Neural progenitor cell (in vitro differentiated cells): ENCODE results near the gene MEIOC. TPM values are rescaled to one million over a fixed set of nuclear protein-coding genes. Genes with fewer than 3 reads are reported as not detected.
"Not testable (repeated sequence)": the region's sequence is repeated elsewhere in the genome, so short reads cannot be mapped to it uniquely, and the experiment has no call there.

ENCODE experiments used
- DNase-seq: peaks from one replicate; pipeline ENCODE4 v3.0.0-alpha.2; 2016; ENCODE audit warnings: low spot score
- H2AFZ ChIP-seq: fragments of 200-600 bp; sonication (generic); replicated peaks from 2 replicates; pipeline ENCODE4 v1.6.1; 2016; ENCODE audit warnings: antibody characterized with exemption
- H3F3A ChIP-seq: fragments of 200-600 bp; sonication (generic); 2 replicates; pipeline ENCODE4 v1.6.1; 2016; ENCODE audit warnings: antibody characterized with exemption, low read depth
- H3K27ac ChIP-seq: fragments of 200-600 bp; sonication (generic); 2 replicates; pipeline ENCODE4 v1.5.1; 2016; ENCODE audit warnings: mild to moderate bottlenecking
- H3K27me3 ChIP-seq: fragments of 200-600 bp; sonication (generic); 2 replicates; pipeline ENCODE4 v1.6.1; 2016; ENCODE audit warnings: mild to moderate bottlenecking, moderate library complexity
- H3K36me3 ChIP-seq: fragments of 200-600 bp; sonication (generic); 2 replicates; pipeline ENCODE4 v1.5.1; 2016
- H3K4me1 ChIP-seq: fragments of 200-600 bp; sonication (generic); 2 replicates; pipeline ENCODE4 v1.6.1; 2016; ENCODE audit warnings: mixed run types
- H3K4me2 ChIP-seq: fragments of 200-600 bp; sonication (generic); 2 replicates; pipeline ENCODE4 v1.6.1; 2016
- H3K4me3 ChIP-seq: fragments of 200-600 bp; sonication (generic); 2 replicates; pipeline ENCODE4 v1.5.1; 2016
- H3K79me2 ChIP-seq: fragments of 200-600 bp; sonication (generic); 2 replicates; pipeline ENCODE4 v1.6.1; 2016; ENCODE audit warnings: low read depth
- H3K9ac ChIP-seq: fragments of 200-600 bp; sonication (generic); 2 replicates; pipeline ENCODE4 v1.6.1; 2016
- H3K9me3 ChIP-seq: fragments of 200-600 bp; sonication (generic); 2 replicates; pipeline ENCODE4 v1.5.1; 2016; ENCODE audit warnings: low read depth
- H4K20me1 ChIP-seq: fragments of 200-600 bp; sonication (generic); 2 replicates; pipeline ENCODE4 v1.6.1; 2016; ENCODE audit warnings: low read depth
- H3K27ac Mint-ChIP-seq: 3 replicates; pipeline ENCODE4 v1.8.0; 2021; ENCODE audit warnings: mixed read lengths
- H3K27me3 Mint-ChIP-seq: 2 replicates; pipeline ENCODE4 v1.8.0; 2022; ENCODE audit warnings: low read depth, mild to moderate bottlenecking, inconsistent platforms, moderate library complexity, mixed read lengths; ENCODE audit not compliant: insufficient read depth
- H3K36me3 Mint-ChIP-seq: 3 replicates; pipeline ENCODE4 v1.8.0; 2021; ENCODE audit warnings: mixed read lengths
- H3K4me1 Mint-ChIP-seq: 3 replicates; pipeline ENCODE4 v1.8.0; 2021; ENCODE audit warnings: mixed read lengths
- H3K4me3 Mint-ChIP-seq: 3 replicates; pipeline ENCODE4 v1.8.0; 2021; ENCODE audit warnings: mild to moderate bottlenecking, moderate library complexity, mixed read lengths
- H3K9me3 Mint-ChIP-seq: 3 replicates; pipeline ENCODE4 v1.8.0; 2020; ENCODE audit warnings: mixed read lengths
- EZH2 ChIP-seq: fragments of 200-600 bp; sonication (generic); IDR thresholded peaks from 2 replicates; pipeline ENCODE4 v1.6.1; 2017; ENCODE audit warnings: antibody characterized with exemption, mild to moderate bottlenecking, moderate library complexity
- EZH2phosphoT487 ChIP-seq: fragments of 200-600 bp; sonication (generic); IDR thresholded peaks from 2 replicates; pipeline ENCODE4 v1.6.1; 2017; ENCODE audit warnings: antibody characterized with exemption
- total RNA-seq: library from RNA; depleted of rRNA; stranded (reverse); fragments of >200 nt; gene quantifications from 2 replicates; pipeline ENCODE4 v1.2.3, GENCODE V29; 2015; ENCODE audit warnings: low replicate concordance
- TF ChIP-seq, protein P1 (sequence below): fragments of 200-600 bp; sonication (generic); IDR thresholded peaks from 2 replicates; pipeline ENCODE4 v1.5.1; 2017; ENCODE audit warnings: antibody characterized with exemption, mild to moderate bottlenecking

Gene MEIOC
- total RNA-seq, 1 donor from 2014 or later: 22.0 TPM

- Mint-ChIP-seq H3K4me3 (no peak overlapping the region), H3K36me3 (no peaks in the 10 kb centered on the region), H3K9me3 (no peaks in the 10 kb centered on the region)
Measured at GRCh38 chr17:44633998-44634397, 22.3 kb upstream of the MEIOC start.

GRCh38 chr17:44634401-44634800, 21.9 kb upstream of the MEIOC start:
- not testable (repeated sequence) for H3K4me1 Mint-ChIP-seq, H4K20me1 ChIP-seq, H3K27ac ChIP-seq, H3K4me2 ChIP-seq, H3K27me3 ChIP-seq, H3K4me1 ChIP-seq, H3K9me3 ChIP-seq, H3K36me3 ChIP-seq, H3K9ac ChIP-seq, H3K4me3 Mint-ChIP-seq, DNase-seq, H3K27ac Mint-ChIP-seq, H3K9me3 Mint-ChIP-seq, H3K79me2 ChIP-seq, H3K4me3 ChIP-seq, H3K36me3 Mint-ChIP-seq, H3F3A ChIP-seq
- H3K27me3 Mint-ChIP-seq: peaks cover 12% of the 10 kb centered on the region
- peak overlapping the region; percentile 59 for H2AFZ ChIP-seq

More at GRCh38 chr17:44633998-44634397, 22.3 kb upstream of the MEIOC start:
- Histone ChIP-seq H3F3A (peaks cover 6% of the 10 kb centered on the region), H3K79me2 (no peaks in the 10 kb centered on the region), H3K4me2 (no peak overlapping the region), H3K9ac (no peak overlapping the region), H4K20me1 (no peaks in the 10 kb centered on the region), H3K4me3 (no peak overlapping the region), H3K36me3 (no peaks in the 10 kb centered on the region), H3K9me3 (no peaks in the 10 kb centered on the region), H3K27me3 (no peaks in the 10 kb centered on the region), H3K27ac (no peak overlapping the region), H2AFZ (peak overlapping the region; percentile 59), H3K4me1 (peaks cover 4% of the 10 kb centered on the region)
- TF ChIP-seq EZH2phosphoT487: no peak
- no peak for TF ChIP-seq EZH2
- TF ChIP-seq, protein P1, sequence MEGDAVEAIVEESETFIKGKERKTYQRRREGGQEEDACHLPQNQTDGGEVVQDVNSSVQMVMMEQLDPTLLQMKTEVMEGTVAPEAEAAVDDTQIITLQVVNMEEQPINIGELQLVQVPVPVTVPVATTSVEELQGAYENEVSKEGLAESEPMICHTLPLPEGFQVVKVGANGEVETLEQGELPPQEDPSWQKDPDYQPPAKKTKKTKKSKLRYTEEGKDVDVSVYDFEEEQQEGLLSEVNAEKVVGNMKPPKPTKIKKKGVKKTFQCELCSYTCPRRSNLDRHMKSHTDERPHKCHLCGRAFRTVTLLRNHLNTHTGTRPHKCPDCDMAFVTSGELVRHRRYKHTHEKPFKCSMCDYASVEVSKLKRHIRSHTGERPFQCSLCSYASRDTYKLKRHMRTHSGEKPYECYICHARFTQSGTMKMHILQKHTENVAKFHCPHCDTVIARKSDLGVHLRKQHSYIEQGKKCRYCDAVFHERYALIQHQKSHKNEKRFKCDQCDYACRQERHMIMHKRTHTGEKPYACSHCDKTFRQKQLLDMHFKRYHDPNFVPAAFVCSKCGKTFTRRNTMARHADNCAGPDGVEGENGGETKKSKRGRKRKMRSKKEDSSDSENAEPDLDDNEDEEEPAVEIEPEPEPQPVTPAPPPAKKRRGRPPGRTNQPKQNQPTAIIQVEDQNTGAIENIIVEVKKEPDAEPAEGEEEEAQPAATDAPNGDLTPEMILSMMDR: no peak
- Mint-ChIP-seq H3K4me1 (peaks cover 8% of the 10 kb centered on the region), H3K27me3 (peaks cover 16% of the 10 kb centered on the region), H3K27ac (no peak overlapping the region)
- DNase-seq: no peak

DNA sequence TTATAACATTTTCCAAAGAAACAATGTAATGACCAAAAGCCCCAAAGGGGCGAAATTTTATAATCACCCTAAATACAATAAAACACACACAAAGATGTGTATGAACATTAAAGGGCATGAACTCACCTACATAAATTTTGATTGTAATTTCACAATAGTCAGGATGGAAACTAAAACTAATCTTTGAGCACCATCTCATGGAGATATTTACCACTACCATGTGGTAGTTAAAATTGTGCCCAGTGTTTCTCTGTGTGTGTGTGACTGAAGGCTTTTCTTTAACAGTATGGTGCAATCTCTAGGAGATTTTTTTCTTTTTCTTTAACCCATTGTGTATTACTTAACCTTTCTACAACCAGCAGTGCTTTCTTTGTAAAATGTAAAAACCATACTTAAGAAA, 19.7 kb upstream of the MEIOC start:
- H3K27ac Mint-ChIP-seq: no peak overlapping the region
- no peak overlapping the region for H3K4me2 ChIP-seq
- peak; percentile 30 for DNase-seq
- no peaks in the 10 kb centered on the region for H4K20me1 ChIP-seq
- no peak overlapping the region for H3K27ac ChIP-seq
- no peak overlapping the region for H3K4me3 ChIP-seq
- no peak for TF ChIP-seq EZH2phosphoT487
- TF ChIP-seq, protein P1: peak; percentile 58
- no peak for TF ChIP-seq EZH2
- H3K27me3 ChIP-seq: no peaks in the 10 kb centered on the region
- no peaks in the 10 kb centered on the region for H3K36me3 Mint-ChIP-seq
- H3K9me3 ChIP-seq: no peaks in the 10 kb centered on the region
- peaks cover 4% of the 10 kb centered on the region for H3K4me1 Mint-ChIP-seq
- no peaks in the 10 kb centered on the region for H3K9me3 Mint-ChIP-seq
- no peaks in the 10 kb centered on the region for H3F3A ChIP-seq
- no peak overlapping the region for H3K4me3 Mint-ChIP-seq
- H2AFZ ChIP-seq: no peak overlapping the region
- H3K9ac ChIP-seq: no peak overlapping the region
- H3K4me1 ChIP-seq: no peaks in the 10 kb centered on the region
- H3K27me3 Mint-ChIP-seq: peaks cover 5% of the 10 kb centered on the region
- no peaks in the 10 kb centered on the region for H3K79me2 ChIP-seq
- no peaks in the 10 kb centered on the region for H3K36me3 ChIP-seq

DNA sequence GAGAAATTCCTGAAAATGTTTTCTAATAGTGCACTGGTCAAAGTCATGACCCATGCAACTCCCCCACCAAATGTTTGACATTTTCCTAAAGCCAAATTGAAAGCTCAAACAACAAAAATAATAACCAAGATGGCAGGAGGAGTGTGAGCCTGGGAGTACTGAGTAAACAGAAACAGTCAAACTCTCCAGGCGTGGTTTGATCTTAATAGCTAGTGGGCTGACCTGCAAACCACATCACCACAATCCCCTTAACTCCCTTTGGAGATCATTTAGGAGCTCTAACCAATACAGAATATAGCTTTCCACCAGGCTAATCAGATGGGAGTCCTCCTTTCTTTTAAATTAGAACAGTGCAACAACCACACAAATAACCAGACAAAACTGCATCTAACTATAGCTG, 19.2 kb upstream of the MEIOC start:
- Histone ChIP-seq H3K9ac (no peak overlapping the region), H3K27me3 (no peaks in the 10 kb centered on the region), H3K79me2 (no peaks in the 10 kb centered on the region), H3K9me3 (no peaks in the 10 kb centered on the region), H3K4me3 (no peak overlapping the region), H3K4me1 (no peaks in the 10 kb centered on the region), H4K20me1 (no peaks in the 10 kb centered on the region), H3K4me2 (no peak overlapping the region), H3F3A (no peaks in the 10 kb centered on the region), H3K27ac (no peak overlapping the region), H2AFZ (peak overlapping the region; percentile 19), H3K36me3 (no peaks in the 10 kb centered on the region)
- Mint-ChIP-seq H3K4me1 (peaks cover 4% of the 10 kb centered on the region), H3K36me3 (no peaks in the 10 kb centered on the region), H3K27ac (no peak overlapping the region), H3K27me3 (peaks cover 4% of the 10 kb centered on the region), H3K9me3 (no peaks in the 10 kb centered on the region), H3K4me3 (no peak overlapping the region)
- no peak for DNase-seq
- no peak for TF ChIP-seq EZH2
- TF ChIP-seq, protein P1: no peak
